GM18499 (cell line): Measurements from ENCODE around the gene SLC12A4.

Experiments
- ATAC-seq: cut with Tn5 transposase; IDR thresholded peaks from one replicate; pipeline ENCODE4 v1.9.1; 2021; ENCODE audit warnings: moderate number of reproducible peaks; ENCODE audit not compliant: insufficient read depth, unreplicated experiment

The SLC12A4 gene

DNA sequence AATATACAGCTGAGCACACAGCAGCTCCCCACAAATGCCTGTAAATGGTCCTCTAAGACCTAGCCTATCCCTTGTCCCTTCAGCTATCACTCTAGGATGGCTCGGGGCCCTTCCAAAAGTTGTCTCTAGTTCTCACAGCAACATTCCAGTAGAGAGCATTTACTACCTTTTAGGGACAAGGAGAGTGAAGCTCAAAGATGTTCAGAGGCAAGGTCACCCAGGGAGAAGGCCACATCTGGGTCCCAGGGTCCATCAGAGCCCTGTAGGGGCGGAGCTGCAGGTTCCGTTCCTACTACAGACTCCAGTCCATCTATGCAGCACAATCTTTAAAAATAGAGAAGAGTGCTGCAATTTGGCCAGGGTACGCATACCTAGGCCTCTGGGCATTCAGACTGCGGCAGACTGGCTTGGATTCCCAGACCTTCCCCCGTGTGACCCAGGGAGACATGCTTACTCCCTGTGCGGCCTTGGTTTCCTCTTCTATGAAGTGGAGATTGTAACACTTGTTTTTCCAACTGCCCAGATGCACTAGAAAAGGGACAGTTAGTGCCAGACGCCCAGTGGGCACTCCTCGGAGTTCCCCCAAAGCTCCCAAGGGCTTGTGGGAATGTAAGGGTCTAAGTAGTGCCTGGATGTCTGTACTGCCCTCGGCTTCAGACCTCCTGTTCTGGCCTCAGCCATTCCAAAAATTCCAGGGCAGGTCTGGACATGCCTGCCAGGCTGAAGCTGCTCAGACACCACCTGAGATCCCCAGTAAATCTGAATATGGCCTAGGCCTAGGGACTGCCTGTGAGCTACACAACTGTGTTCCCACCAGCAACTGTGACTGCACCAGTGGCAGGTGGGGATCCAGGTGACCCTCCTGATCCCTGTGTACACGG is 2.5 kb downstream of the SLC12A4 start:
- no peak for ATAC-seq

DNA sequence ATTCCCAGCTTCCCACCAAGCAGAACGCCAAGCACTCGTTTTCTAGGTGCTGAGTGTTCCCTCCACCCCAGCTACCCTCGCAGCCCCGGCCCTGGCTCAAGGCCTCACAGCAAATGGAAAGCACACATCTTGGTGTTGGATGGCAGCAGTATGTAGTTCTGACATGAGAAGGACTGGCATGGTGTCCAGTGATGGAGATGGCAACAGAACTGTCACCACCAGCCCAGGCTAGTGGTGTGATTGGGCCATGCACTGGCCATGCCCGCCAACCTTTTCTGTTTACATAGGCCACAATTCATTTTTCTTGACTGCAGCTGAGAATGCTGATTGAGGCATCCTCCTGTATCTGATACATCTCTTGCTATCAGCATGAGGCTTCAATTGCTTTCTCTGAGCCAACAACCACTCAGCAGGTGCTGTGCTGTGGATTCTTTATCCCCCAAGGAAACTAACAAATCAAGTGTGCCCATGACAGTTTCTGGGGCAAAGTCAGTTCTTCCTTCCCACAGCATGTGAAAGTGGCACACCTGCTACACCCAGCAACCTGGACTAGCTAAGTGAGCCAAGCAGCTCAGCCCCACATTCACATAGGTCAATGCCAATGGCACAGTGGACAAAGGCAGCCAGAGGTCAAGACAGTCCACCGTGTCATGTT is 3.8 kb downstream of the SLC12A4 start:
- ATAC-seq, result no peak

DNA sequence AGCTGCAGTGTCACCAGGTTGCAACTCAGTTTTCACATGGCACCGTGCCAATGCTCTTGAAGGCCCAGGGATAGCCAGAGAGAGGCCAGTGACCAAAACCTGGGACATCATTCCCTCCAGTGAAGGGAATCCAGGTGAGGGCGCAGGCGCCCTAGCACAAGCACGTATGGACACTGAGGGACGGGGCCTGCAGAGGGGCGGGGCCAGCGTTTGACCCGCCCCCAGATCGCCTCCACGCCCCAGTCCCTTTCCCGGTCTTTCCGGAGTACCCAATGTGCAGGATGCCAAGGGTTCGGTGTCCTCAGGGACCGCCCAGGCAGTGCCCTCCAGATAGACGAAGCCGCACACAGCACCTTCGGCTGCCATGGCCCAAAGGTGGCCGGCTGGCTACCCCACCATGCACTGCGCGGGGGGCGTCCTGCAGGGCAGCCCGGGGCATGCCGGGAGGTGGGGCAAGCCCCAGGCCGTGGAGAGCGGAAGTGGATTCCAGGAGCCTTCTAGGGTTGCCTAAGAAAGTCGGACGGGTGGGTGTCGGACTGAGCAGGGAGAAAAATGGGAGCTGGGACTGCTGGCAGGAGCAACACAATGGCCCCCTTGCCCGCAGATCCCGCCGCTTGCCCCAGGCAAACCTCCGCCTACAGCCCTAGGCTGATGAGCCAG is 4.6 kb downstream of the SLC12A4 start:
- no peak for ATAC-seq

DNA sequence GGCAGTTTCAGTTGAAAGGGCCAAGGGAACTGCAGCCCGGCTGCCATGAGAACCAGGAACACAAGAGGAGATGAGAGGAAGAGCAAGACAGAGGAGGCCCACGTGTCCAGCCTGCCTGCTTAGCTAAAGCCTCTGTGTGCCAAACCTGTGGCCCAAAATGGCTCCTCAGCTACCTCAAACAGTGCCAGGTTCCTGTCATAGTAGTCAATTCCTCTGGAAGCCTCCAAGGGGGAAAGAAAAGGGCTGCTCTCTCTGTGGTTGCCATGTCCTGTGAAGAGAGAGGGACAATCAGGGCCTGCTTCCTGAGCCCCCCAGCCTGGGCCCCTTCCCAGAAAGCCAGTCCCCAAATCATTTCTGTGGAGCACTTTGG is 5.2 kb downstream of the SLC12A4 start:
- no peak for ATAC-seq

DNA sequence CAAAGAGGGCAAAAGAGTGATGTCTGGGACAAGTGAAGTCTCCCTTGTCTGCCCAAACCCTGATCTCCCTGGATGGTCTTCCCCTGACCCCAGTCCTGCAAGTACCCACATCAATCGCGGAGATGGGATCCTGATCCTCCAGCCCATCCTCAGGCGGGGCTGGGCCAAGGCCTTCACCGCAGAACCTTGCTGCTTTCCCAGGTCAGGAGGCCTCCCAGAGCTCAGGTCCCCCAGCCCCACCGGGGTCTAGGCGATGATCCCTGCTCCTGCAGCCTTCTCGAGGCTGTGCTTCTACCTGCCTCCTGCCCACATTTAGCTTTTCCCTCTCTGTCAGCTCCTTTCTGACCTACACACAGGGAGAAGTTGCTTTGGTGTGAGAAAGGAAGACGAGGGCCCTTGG is 6.3 kb downstream of the SLC12A4 start:
- no peak for ATAC-seq

DNA sequence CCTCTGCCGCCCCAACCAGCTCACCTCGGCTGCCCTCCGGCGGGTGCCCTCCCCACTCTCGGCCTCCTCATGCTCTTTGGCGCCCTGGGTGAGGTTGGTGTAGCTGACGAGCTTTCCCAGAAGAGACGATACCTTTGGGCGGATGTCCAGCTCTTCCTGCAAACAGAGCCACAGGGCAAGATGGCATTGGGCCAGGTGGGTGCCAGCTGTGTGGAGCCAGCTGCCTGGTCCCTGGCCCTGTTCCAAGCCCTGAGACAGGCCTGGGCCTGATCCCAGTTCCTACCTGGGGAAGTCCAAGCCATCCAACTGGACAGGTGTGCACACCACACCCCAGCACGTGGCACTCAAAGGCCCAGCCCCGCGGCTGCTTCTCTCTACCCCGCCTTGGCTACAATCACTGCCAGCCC is 6.9 kb downstream of the SLC12A4 start:
- no peak for ATAC-seq

DNA sequence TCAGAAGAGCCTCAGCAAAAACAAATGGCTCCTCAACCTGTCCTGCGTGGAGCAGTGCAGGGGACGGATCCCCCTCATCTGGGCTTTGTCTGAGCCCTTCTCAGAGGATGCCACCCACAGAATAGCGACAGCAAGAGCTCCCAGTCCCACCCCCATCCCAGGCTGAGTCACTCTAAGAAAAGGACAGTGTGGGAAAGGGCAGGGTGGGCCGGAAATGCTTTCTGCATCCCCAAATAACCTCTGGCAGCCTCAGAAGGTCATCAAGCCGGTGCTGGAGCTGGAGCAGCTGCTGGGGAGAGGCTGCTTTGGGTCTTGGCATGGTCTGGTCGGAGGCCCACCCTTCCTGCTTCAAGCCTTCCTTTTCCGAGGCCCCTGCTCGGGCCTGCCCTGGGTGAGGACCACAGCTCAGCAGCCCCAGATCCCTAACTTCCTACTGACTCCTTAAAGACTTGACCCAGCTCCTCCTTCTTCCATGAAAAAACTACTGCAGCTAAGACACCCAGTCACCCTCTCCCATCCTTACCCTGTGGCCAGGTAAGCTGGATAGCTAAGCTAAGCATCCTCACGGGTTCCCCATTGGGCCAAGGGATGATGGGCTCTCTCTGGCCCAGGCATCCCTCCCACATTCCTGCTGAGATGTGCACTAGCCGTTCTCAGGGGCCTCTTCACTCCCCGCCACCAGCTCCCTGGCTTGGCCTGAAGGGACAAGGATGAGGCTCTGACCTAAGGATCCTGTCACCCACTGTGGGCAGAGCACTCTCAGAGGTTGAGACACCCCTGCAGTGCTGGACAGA is 8.7 kb downstream of the SLC12A4 start:
- no peak for ATAC-seq

DNA sequence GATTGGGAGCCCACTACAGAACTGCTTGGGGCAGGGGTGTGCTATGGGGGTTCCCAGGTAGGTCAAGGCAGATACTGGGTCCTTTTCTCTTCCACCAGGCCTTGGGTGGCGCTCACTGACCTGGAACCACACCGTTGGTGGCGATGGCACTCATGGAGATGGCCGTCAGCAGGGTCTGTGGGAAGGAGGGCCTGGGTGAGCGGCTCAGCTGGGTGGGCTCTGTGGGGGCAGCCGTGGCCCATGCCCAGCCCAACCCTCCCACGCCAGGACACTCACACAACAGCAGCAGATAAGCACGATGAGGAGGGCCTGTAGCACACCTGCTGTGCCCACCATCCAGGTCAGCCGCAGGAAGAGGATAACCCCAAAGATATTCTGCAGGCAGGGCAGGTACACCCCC is 10.8 kb downstream of the SLC12A4 start:
- ATAC-seq, result no peak

DNA sequence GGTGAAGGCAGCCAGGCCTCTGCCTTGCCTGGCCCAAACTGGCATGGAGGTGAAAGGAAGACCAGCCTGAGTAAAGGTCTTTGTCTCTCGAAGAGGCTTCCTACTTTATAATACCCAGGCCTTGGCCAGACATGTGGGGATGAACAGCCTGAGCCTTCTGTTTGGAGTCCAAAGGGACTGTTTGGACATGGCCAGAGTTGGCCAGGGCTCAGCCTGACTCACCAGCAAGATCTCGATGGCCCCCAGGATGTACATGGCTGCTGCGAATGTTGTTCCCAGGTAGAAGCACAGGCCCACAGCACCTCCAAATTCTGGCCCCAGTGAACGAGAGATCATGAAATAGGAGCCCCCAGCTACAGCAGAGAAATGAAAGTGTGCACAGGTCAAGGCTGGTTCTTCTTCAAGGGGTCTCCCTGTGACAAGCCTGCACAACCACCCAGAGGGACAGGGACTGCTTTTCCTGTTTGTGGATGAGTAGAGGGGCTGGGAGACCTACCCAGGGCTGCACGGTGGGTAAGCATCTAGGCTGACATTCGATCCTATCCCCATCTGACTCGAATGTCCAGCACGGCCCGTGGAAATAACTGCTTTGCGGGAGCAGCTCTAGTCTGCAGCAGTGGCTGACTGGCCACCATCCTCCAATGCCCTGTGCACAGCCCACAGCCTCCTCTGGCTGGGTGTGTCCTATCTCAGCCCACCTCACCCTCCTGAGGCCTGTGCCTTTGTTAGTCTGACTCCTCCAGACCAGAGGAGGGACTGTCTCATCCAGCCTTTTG is 13.8 kb downstream of the SLC12A4 start:
- ATAC-seq, result no peak

DNA sequence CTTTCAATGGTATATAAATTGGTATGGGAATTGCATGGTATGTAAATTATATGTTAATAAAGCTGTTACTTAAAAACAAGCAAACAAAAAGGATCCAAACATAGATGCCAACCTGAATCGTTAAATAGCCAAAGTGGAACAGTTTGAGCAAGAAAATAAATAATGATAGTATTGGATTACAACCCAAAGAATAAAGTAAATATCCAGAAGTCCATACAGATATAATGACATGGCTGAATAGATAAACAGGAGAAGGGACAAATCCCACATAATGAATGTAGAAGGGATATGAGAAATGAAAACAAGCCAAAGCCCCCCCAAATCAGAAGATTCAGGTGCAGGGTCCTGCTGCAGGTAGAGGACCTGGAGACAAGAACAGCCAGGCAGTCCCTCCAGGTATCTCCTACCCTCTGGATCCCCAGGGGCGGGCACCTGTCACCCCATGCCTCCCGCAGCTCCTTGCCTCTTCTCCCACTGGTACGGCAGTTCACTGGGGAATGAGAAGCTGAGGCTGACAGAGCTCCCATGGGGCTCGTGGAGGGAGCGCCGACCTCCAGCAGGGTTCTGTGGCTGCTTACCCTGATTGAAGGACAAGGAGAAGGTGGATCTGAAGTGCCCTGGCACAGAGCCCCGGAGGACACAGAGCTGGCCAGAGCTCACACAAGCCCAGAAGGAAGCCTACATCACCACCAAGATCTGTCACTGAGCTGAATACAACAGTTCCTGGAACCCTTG is 14.6 kb downstream of the SLC12A4 start:
- ATAC-seq, result no peak

DNA sequence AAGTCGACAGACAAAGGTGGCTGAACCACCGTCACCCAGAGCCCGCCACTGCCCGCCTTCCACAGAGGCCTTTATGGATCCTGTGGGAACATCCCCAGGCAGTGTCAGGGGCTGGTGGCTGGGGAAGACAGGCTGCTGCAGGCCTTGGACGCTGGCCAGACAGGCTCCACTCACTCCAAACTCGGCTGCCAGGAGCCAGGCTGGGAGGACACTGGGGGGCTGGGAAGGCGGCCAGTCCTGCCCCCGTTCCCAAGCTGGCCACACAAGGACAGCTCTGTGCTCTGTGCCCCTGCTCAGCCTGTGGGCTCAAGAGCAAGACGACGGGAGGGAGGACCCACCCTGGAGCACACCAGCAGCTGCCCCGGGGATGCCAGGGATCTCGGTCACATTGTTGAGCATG is 17.0 kb downstream of the SLC12A4 start:
- ATAC-seq, result no peak

DNA sequence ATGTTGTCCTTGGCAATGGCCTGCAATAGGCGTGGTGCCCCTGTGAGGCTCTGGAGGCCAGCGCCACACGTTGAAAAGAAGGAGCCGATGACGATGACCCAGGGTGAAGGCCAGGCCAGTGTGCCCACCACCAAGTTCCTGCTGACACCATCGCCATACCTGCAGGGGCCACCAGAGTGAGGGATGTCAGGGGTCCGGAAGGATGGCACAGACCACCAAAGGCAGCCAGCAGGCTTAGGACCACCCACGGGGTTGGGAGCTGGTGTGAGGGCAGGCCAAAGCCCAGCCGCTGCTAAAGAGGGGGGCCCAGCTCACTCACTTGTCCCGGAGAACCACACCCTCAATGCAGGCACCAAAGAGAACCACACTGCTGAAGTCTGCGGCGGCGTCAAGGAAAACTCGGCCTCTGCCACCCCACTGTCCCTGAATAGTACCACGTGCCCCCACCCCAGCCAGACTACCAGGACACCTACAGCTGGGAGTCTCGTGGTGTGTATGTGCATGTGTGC is 18.0 kb downstream of the SLC12A4 start:
- no peak for ATAC-seq

DNA sequence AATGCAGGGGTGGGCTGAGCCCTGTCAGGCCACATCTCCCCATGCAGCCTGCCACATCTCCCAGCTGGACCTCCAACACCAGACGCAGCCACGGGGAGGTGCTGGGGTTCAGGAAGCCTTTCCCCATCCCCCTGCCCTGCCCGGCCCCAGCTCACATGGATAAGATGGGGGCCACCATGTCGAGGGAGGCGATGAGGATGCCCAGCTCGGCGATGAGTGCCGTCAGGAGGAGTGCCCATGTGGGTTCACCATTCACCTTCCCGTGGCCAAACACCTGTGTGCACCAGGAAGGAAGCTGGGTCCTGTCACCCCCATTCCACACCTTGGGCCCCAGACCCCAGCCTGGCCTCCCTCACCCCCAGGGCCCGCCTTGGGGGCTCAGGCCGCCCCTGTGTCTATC is 18.8 kb downstream of the SLC12A4 start:
- ATAC-seq, result no peak

DNA sequence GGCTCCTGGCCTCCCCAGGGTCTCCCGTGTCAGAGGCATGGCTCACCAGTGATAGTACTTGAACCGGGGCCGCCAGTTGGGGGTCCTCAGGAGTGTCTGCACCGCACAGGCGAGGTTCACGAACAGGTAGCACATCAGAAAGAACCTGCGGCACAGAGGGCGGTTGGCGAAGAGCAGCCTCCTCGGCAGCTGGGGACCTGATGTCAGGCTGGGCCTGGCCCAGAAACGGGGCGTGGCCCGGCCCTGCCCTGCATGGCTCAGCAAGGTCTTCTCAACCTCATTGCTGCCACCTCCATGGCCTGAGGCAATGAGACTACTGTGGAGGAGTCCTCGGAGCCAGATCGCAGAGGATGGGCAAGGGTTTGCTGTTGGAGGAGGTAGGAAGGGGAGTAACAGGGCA is 20.4 kb downstream of the SLC12A4 start:
- ATAC-seq, result no peak

DNA sequence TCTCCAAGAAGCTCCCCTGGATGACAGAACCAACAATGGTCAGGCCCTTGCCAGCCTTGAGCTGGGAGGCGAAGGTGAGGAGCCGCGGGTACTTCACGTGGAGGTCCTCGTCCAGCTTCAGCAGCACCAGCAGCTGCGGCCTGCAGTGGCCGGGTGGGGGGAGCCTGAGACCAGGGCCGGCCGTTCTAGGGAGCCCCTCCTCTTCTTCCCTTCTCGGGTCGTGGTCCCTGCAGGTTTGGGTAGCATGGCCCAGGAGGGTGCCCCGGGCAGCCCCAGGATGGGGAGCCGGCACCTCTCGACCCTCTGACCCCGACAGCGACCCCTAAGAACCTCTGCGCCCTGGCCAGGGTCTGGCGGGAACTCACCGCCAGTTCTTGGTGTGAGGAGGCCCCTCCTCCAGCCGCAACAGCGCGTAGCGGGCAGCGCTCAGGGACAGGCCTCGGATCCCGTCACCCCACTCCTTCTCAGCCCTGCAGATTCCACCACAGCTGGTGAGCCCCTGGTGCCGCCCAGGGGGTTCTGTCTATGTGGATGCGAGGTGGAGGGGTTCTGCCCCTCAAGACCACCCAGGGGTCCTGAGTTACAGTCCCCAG is 21.4 kb downstream of the SLC12A4 start:
- ATAC-seq, result no peak

DNA sequence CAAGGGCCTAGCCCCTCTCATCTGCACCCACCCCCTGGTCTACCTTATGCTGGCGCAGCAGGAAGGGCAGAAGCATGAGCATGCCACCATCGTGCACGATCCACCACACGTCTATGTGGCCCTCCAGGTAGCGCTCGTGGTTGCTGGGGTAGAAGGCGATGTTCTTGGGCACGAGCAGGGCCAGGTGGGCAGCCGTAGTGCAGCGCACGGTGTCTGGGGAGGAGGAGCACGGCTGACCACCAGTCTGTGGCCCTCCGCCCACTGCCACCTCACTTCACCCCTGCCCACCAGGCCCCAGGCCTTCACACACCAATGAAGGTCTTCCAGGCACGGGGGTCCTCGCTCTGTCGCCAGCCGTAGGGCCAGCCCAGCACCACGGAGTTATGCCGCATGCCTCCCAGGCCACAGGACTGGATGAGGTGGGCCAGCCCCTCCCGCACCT is 22.3 kb downstream of the SLC12A4 start:
- ATAC-seq, result no peak

DNA sequence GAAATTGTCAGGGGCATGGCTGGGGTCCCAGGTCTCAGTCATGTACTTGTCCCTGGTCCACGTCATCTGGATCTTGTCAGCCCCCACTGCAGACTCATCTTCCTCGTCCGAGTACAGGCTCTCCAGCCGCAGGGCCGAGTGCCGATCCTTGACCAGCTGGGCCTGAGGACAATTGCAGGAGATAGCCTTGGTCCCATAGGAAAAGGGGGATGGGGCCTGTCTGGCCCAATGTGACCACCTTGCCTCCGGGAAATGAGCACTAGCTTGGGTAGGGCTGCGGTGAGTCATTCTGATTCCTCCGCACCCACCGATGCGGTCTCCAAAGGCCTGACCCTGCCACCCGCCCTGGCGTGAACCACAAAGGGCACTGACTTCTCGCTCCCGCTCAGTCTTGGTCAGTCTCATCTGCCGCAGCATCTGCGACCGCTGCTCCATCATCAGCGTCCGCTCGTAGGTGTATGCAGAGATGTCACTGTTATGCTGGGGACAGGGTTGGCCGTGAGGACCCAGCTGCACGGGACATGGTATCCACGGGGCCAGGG is 23.0 kb downstream of the SLC12A4 start:
- ATAC-seq, result no peak

DNA sequence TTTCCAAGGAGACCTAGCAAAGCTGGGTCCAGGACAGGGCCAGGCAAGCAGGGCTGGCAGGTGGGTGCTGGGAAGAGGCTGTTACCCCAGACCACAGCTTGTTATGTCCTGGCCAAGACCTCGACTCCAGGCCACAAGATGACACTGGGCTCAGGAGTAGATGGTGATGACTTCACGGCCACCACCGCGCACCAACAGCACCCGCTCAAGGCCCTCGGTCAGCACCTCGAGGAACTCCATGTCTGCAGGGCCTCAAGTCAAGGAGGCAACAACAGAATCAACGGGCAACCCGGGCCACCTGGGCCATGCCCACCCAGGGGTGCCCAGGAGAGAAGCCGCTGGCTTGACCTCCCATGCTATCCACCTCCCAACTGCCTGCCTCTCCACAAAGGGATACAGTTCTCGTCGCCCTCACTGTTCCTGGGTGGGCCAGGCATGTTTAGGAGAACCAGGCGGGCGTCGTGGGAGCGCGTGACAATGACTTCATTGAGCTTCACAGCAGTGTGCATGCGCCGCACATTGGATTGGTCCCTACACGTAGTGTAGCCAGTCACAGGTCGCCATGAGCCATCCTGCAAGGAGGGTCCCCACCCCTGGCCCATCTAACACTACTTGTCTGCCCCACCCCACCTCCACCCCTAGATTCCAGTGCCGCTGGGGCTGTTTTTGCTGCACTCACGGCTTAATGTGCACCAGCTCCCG is 23.6 kb downstream of the SLC12A4 start:
- no peak for ATAC-seq
